K562 (cell line): ENCODE results near the gene FDX2. TPM values are rescaled to one million over a fixed set of nuclear protein-coding genes. Genes with fewer than 3 reads are reported as not detected.
A peak's percentile ranks its signal among the peaks of the same experiment; 100 is the strongest.

Experiments used
- CEBPB ChIP-seq: fragments of 450-650 bp; IDR thresholded peaks from 2 replicates; pipeline ENCODE4 v1.6.1; 2016; ENCODE audit warnings: missing genetic modification characterization, missing compliant biosample characterization
- E4F1 ChIP-seq: fragments of 250-450 bp; sonication (Bioruptor Pico); IDR thresholded peaks from 2 replicates; pipeline ENCODE4 v1.5.0; 2021; ENCODE audit warnings: mild to moderate bottlenecking, borderline replicate concordance
- ETV1 ChIP-seq: fragments of 450-650 bp; conservative IDR thresholded peaks from 2 replicates; pipeline ENCODE4 v1.6.1; 2016; ENCODE audit warnings: missing genetic modification characterization, control low read depth, low read depth, missing compliant biosample characterization
- FOXK1 ChIP-seq: sonication (generic); formaldehyde crosslinking; IDR thresholded peaks from 2 replicates; pipeline ENCODE4 v1.8.0; 2022; ENCODE audit warnings: missing genetic modification reagents, mild to moderate bottlenecking, borderline replicate concordance
- HDAC6 ChIP-seq: IDR thresholded peaks from 2 replicates; pipeline ENCODE4 v1.6.1; 2012; ENCODE audit warnings: low read depth, mild to moderate bottlenecking, control low read depth, inconsistent platforms, low read length, moderate library complexity
- LARP7 ChIP-seq: fragments of 450-650 bp; IDR thresholded peaks from 2 replicates; pipeline ENCODE4 v1.6.1; 2016
- MCM2 ChIP-seq: fragments of 450-650 bp; IDR thresholded peaks from 2 replicates; pipeline ENCODE4 v1.6.1; 2017; ENCODE audit warnings: low read depth, mild to moderate bottlenecking
- RBFOX2 ChIP-seq: fragments of 200-400 bp; formaldehyde crosslinking; IDR thresholded peaks from 2 replicates; pipeline ENCODE4 v1.6.1; 2017; ENCODE audit warnings: low read depth, mild to moderate bottlenecking, low read length, moderate library complexity
- SMARCA4 ChIP-seq: fragments of 450-650 bp; IDR thresholded peaks from 2 replicates; pipeline ENCODE4 v1.6.1; 2016
- ZNF263 ChIP-seq: sonication (generic); formaldehyde crosslinking; IDR thresholded peaks from 2 replicates; pipeline ENCODE4 v1.8.0; 2022; ENCODE audit warnings: mild to moderate bottlenecking, missing genetic modification reagents, borderline replicate concordance
- ZNF316 ChIP-seq: fragments of 450-650 bp; IDR thresholded peaks from 2 replicates; pipeline ENCODE4 v1.6.1; 2016
- ZNF512 ChIP-seq: IDR thresholded peaks from 2 replicates; pipeline ENCODE4 v1.6.1; 2016; ENCODE audit warnings: missing genetic modification characterization, missing compliant biosample characterization
- ZNF584 ChIP-seq: fragments of 200-800 bp; sonication (Bioruptor generic); IDR thresholded peaks from 2 replicates; pipeline ENCODE4 v1.6.1; 2016; ENCODE audit warnings: low read depth, mild to moderate bottlenecking, missing genetic modification characterization, missing compliant biosample characterization
- polyA plus RNA-seq, 8 experiments: library from polyadenylated mRNA; depleted of rRNA in 4 of 8; stranded (reverse) in 5 of 8; unstranded in 3 of 8; fragments of >200 nt; fragmentation: Nextera tagmentation in 2 of 8; fragmentation: Illumina TruSeq in 1 of 8; extraction: Ambion mirVana in 2 of 8; extraction: Trizol in 1 of 8; gene quantifications; 2 replicates each; pipeline versions ENCODE4 v1.2.1 to v1.2.3, GENCODE V29; 2011 to 2014; ENCODE audit warnings: inconsistent platforms in 1 of 8, missing spikeins in 1 of 8
- total RNA-seq, 7 experiments: library from RNA; depleted of rRNA in 6 of 7; stranded (reverse); fragments of >200 nt in 6 of 7; fragmentation: Illumina TruSeq in 2 of 7; extraction: Trizol in 2 of 7; gene quantifications; 2 replicates each; pipeline versions ENCODE4 v1.2.1 to v1.2.3, GENCODE V29; 2011 to 2021; ENCODE audit warnings: low replicate concordance in 1 of 7
- TF ChIP-seq, protein P1 (sequence below): sonication (generic); formaldehyde crosslinking; IDR thresholded peaks from 2 replicates; pipeline ENCODE4 v1.8.1; 2023; ENCODE audit warnings: missing genetic modification reagents, mild to moderate bottlenecking, borderline replicate concordance
- TF ChIP-seq, protein P2 (sequence below): fragments of 250-450 bp; sonication (Bioruptor Pico); IDR thresholded peaks from 2 replicates; pipeline ENCODE4 v1.5.0; 2021; ENCODE audit warnings: mild to moderate bottlenecking, moderate library complexity

Gene FDX2
- total and polyA plus RNA-seq, 9 of the 15 experiments (the other 6 are each of a cell fraction or from before 2014, with no cell fraction given) = 2.5 to 49.8 (median 29.7) TPM

DNA sequence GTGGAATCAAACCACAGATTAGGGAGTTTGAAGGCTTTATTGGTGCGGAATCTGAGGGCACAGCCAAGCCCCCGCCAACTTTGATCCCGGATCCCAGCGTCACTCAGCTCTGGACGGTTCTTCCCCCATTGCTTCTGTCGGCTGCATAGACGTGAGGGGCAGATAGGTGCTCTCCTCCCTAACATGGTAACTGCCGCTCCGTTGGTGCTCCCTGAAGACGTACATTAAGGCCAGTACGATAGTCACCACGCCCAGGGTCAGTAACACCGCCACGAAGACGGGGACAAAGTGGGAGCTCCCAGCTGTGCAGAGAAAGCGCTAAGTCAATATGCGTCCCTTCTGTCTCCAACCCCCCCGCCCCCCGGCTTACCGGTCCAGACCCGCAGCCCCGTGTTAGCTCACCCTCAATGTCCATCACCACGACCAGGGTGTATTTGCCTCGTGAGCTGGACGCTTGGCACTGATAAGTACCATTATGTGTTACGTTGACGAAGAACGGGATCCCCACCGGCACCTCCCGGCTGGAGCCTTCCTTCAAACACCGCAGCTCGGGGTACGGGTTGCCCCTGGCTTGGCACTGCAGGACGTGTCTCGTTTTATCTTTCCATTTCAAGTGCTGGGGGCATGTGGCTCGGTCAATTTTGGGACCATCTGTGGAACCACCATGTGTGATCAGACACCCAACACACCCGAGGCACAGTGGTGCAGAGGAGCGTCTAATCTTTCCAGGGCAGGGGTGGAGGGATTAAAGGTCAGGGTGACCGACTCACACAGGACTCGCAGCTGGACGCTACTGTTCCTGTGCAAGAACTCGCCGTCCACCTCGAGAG, 18.2 kb upstream of the FDX2 start (continued):
- TF ChIP-seq, protein P1, sequence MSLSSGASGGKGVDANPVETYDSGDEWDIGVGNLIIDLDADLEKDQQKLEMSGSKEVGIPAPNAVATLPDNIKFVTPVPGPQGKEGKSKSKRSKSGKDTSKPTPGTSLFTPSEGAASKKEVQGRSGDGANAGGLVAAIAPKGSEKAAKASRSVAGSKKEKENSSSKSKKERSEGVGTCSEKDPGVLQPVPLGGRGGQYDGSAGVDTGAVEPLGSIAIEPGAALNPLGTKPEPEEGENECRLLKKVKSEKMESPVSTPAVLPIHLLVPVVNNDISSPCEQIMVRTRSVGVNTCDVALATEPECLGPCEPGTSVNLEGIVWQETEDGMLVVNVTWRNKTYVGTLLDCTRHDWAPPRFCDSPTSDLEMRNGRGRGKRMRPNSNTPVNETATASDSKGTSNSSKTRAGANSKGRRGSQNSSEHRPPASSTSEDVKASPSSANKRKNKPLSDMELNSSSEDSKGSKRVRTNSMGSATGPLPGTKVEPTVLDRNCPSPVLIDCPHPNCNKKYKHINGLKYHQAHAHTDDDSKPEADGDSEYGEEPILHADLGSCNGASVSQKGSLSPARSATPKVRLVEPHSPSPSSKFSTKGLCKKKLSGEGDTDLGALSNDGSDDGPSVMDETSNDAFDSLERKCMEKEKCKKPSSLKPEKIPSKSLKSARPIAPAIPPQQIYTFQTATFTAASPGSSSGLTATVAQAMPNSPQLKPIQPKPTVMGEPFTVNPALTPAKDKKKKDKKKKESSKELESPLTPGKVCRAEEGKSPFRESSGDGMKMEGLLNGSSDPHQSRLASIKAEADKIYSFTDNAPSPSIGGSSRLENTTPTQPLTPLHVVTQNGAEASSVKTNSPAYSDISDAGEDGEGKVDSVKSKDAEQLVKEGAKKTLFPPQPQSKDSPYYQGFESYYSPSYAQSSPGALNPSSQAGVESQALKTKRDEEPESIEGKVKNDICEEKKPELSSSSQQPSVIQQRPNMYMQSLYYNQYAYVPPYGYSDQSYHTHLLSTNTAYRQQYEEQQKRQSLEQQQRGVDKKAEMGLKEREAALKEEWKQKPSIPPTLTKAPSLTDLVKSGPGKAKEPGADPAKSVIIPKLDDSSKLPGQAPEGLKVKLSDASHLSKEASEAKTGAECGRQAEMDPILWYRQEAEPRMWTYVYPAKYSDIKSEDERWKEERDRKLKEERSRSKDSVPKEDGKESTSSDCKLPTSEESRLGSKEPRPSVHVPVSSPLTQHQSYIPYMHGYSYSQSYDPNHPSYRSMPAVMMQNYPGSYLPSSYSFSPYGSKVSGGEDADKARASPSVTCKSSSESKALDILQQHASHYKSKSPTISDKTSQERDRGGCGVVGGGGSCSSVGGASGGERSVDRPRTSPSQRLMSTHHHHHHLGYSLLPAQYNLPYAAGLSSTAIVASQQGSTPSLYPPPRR (CRISPR knock-in tag) = no peak
- TF ChIP-seq ZNF512 (tag) = no peak
- TF ChIP-seq FOXK1 (CRISPR knock-in tag) = no peak
- no peak for TF ChIP-seq ZNF584
- no peak for TF ChIP-seq RBFOX2
- TF ChIP-seq SMARCA4 = peak; percentile 35; the same call in 1 of the 2 replicates
- TF ChIP-seq LARP7 = no peak
- TF ChIP-seq, protein P2, sequence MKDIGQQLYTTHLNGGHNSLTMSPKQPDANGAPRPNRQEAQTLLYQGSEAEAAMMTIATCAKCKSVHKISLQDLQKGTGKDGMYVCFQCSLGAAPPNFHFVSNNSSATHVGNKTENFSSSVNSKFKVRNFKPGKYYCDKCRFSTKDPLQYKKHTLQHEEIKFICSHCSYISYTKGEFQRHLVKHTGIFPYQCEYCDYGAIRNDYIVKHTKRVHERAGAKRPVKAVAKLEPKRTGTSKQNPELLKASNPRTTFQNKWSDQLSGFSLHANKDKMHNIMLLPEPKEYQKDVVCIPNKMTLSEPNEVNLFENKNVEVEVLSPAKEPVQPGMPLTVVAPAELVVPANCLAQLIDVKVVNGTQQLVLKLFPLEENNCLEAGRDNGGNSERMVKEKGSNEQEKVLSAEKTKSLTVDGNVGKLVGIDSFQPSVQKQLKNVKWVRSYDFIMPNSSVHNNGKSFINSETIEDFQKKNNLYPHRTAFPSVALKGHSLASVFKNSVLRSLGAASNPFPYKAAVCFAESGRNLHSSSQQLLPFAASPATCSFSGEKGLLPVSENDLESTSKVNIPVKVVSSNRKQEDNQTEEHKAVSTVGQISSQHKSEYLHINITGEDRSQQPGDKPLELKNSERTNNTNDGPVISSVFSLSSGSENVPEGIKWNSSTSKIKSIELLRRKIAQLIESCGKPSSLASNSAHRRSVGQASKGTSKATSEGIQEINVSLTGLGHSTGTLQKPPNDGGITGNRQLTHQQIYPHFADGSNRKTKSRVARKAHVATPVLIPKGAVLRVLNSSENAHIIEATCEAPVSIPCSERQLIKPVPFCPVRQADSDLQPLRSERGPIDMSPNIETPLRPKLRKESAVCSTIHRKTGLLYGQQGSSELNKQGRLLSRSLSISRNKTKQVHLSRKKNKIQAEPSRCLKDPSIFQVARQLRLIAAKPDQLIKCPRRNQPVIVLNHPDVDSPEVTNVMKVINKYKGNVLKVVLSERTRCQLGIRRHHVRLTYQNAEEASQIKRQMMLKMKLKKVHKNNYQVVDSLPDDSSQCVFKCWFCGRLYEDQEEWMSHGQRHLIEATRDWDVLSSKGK (CRISPR knock-in tag) = no peak
- TF ChIP-seq CEBPB = no peak
- TF ChIP-seq E4F1 (CRISPR knock-in tag) = no peak
- no peak for TF ChIP-seq ETV1
- no peak for TF ChIP-seq MCM2
- no peak for TF ChIP-seq ZNF316
- TF ChIP-seq HDAC6 = no peak
- TF ChIP-seq ZNF263 (CRISPR knock-in tag) = peak; percentile 97
